HEK293 (cell line): Measurements from ENCODE around the gene MAN1C1.

Experiments used
- CTCF ChIP-seq: fragments of 450-650 bp; formaldehyde crosslinking; IDR thresholded peaks from 2 replicates; pipeline ENCODE4 v1.5.1; 2016; ENCODE audit warnings: missing biosample characterization, missing genetic modification characterization
- GLI4 ChIP-seq: fragments of 450-650 bp; formaldehyde crosslinking; IDR thresholded peaks from 2 replicates; pipeline ENCODE4 v1.5.1; 2016; ENCODE audit warnings: missing biosample characterization, missing genetic modification characterization
- GLIS2 ChIP-seq: fragments of 450-650 bp; formaldehyde crosslinking; IDR thresholded peaks from 2 replicates; pipeline ENCODE4 v1.5.1; 2016; ENCODE audit warnings: missing biosample characterization, missing genetic modification characterization
- HOXA7 ChIP-seq: sonication (generic); formaldehyde crosslinking; IDR thresholded peaks from 2 replicates; pipeline ENCODE4 v1.8.1; 2022; ENCODE audit warnings: missing genetic modification reagents, borderline replicate concordance
- IKZF3 ChIP-seq: fragments of 450-650 bp; IDR thresholded peaks from 2 replicates; pipeline ENCODE4 v1.5.0; 2018; ENCODE audit warnings: missing biosample characterization, mild to moderate bottlenecking, missing genetic modification characterization, moderate library complexity
- KLF16 ChIP-seq: fragments of 450-650 bp; formaldehyde crosslinking; IDR thresholded peaks from 2 replicates; pipeline ENCODE4 v1.5.1; 2017; ENCODE audit warnings: missing biosample characterization, missing genetic modification characterization
- SCRT2 ChIP-seq: fragments of 450-650 bp; formaldehyde crosslinking; IDR thresholded peaks from 2 replicates; pipeline ENCODE4 v1.5.1; 2016; ENCODE audit warnings: missing biosample characterization, missing genetic modification characterization
- SP2 ChIP-seq: fragments of 450-650 bp; formaldehyde crosslinking; IDR thresholded peaks from 2 replicates; pipeline ENCODE4 v1.5.1; 2016; ENCODE audit warnings: missing biosample characterization, missing genetic modification characterization
- ZEB2 ChIP-seq: fragments of 450-650 bp; formaldehyde crosslinking; IDR thresholded peaks from 2 replicates; pipeline ENCODE4 v1.5.1; 2016; ENCODE audit warnings: missing biosample characterization, missing genetic modification characterization
- ZFP3 ChIP-seq: fragments of 450-650 bp; formaldehyde crosslinking; IDR thresholded peaks from 2 replicates; pipeline ENCODE4 v1.5.1; 2016; ENCODE audit warnings: low read depth, missing biosample characterization, missing genetic modification characterization
- ZFP69B ChIP-seq: fragments of 450-650 bp; formaldehyde crosslinking; IDR thresholded peaks from 2 replicates; pipeline ENCODE4 v1.5.1; 2016; ENCODE audit warnings: missing biosample characterization, missing genetic modification characterization
- ZNF121 ChIP-seq: fragments of 450-650 bp; formaldehyde crosslinking; IDR thresholded peaks from 2 replicates; pipeline ENCODE4 v1.5.1; 2016; ENCODE audit warnings: missing biosample characterization, missing genetic modification characterization
- ZNF140 ChIP-seq: fragments of 450-650 bp; formaldehyde crosslinking; IDR thresholded peaks from 2 replicates; pipeline ENCODE4 v1.5.1; 2016; ENCODE audit warnings: missing biosample characterization, missing genetic modification characterization
- ZNF146 ChIP-seq: fragments of 450-650 bp; formaldehyde crosslinking; IDR thresholded peaks from 2 replicates; pipeline ENCODE4 v1.5.1; 2016; ENCODE audit warnings: missing biosample characterization, missing genetic modification characterization
- ZNF155 ChIP-seq: fragments of 450-650 bp; formaldehyde crosslinking; IDR thresholded peaks from 2 replicates; pipeline ENCODE4 v1.5.1; 2016; ENCODE audit warnings: missing biosample characterization, missing genetic modification characterization
- ZNF169 ChIP-seq: fragments of 450-650 bp; formaldehyde crosslinking; IDR thresholded peaks from 2 replicates; pipeline ENCODE4 v1.5.1; 2016; ENCODE audit warnings: missing biosample characterization, missing genetic modification characterization
- ZNF18 ChIP-seq: fragments of 450-650 bp; formaldehyde crosslinking; IDR thresholded peaks from 2 replicates; pipeline ENCODE4 v1.5.1; 2016; ENCODE audit warnings: missing biosample characterization, missing genetic modification characterization
- ZNF280C ChIP-seq: fragments of 450-650 bp; formaldehyde crosslinking; IDR thresholded peaks from 2 replicates; pipeline ENCODE4 v1.5.1; 2016; ENCODE audit warnings: missing biosample characterization, missing genetic modification characterization
- ZNF302 ChIP-seq: fragments of 450-650 bp; formaldehyde crosslinking; IDR thresholded peaks from 2 replicates; pipeline ENCODE4 v1.5.1; 2016; ENCODE audit warnings: missing biosample characterization, missing genetic modification characterization, low read depth
- ZNF354C ChIP-seq: fragments of 450-650 bp; formaldehyde crosslinking; IDR thresholded peaks from 2 replicates; pipeline ENCODE4 v1.5.1; 2016; ENCODE audit warnings: missing biosample characterization, missing genetic modification characterization, low read depth, borderline replicate concordance
- ZNF510 ChIP-seq: fragments of 450-650 bp; formaldehyde crosslinking; IDR thresholded peaks from 2 replicates; pipeline ENCODE4 v1.5.1; 2018; ENCODE audit warnings: mild to moderate bottlenecking, missing genetic modification characterization, missing biosample characterization; ENCODE audit not compliant: insufficient replicate concordance
- ZNF704 ChIP-seq: fragments of 450-650 bp; formaldehyde crosslinking; IDR thresholded peaks from 2 replicates; pipeline ENCODE4 v1.5.1; 2016; ENCODE audit warnings: missing biosample characterization, missing genetic modification characterization
- ZNF792 ChIP-seq: fragments of 450-650 bp; formaldehyde crosslinking; IDR thresholded peaks from 2 replicates; pipeline ENCODE4 v1.5.1; 2016; ENCODE audit warnings: missing biosample characterization, missing genetic modification characterization
- ZSCAN23 ChIP-seq: fragments of 450-650 bp; formaldehyde crosslinking; IDR thresholded peaks from 2 replicates; pipeline ENCODE4 v1.5.1; 2016; ENCODE audit warnings: missing biosample characterization, missing genetic modification characterization
- TF ChIP-seq, protein P1 (sequence below): fragments of 450-650 bp; formaldehyde crosslinking; IDR thresholded peaks from 2 replicates; pipeline ENCODE4 v1.5.1; 2016; ENCODE audit warnings: missing biosample characterization, missing genetic modification characterization, low read depth
- TF ChIP-seq, protein P2 (sequence below): fragments of 450-650 bp; formaldehyde crosslinking; IDR thresholded peaks from 2 replicates; pipeline ENCODE4 v1.5.1; 2016; ENCODE audit warnings: missing biosample characterization, missing genetic modification characterization
- TF ChIP-seq, protein P3 (sequence below): fragments of 450-650 bp; formaldehyde crosslinking; IDR thresholded peaks from 2 replicates; pipeline ENCODE4 v1.5.1; 2017; ENCODE audit warnings: missing biosample characterization, missing genetic modification characterization

MAN1C1 gene

DNA sequence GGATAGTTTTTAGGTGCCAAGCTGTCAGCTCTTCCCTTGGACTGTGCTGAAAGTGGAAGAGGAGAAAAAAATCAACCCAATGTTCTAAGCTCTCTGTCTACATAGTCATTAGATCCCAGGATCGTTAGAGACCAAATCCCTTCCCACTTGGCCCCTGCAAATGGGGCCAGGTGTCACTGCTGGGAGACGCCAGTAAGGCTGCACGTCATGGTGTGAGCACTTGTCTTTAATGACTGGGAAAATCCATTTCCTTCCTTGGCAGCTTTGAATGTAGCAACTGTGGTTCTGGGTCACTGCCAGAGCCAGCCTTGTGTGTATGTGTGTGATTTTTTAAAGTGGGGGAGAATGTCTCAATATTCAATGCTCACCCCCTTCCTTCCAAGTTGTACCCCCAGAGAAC lies 59.9 kb downstream of the MAN1C1 start (continued):
- TF ChIP-seq, protein P1, sequence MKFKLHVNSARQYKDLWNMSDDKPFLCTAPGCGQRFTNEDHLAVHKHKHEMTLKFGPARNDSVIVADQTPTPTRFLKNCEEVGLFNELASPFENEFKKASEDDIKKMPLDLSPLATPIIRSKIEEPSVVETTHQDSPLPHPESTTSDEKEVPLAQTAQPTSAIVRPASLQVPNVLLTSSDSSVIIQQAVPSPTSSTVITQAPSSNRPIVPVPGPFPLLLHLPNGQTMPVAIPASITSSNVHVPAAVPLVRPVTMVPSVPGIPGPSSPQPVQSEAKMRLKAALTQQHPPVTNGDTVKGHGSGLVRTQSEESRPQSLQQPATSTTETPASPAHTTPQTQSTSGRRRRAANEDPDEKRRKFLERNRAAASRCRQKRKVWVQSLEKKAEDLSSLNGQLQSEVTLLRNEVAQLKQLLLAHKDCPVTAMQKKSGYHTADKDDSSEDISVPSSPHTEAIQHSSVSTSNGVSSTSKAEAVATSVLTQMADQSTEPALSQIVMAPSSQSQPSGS = peak; percentile 25; the same call in 1 of the 2 replicates
- TF ChIP-seq GLI4 (tag by site-specific recombination) = no peak
- no peak for TF ChIP-seq ZNF146
- no peak for TF ChIP-seq ZNF155 (tag by site-specific recombination)
- TF ChIP-seq CTCF (tag by site-specific recombination) = no peak
- TF ChIP-seq ZSCAN23 (tag by site-specific recombination) = no peak
- no peak for TF ChIP-seq GLIS2 (tag by site-specific recombination)
- TF ChIP-seq ZNF354C (tag by site-specific recombination) = no peak
- no peak for TF ChIP-seq KLF16 (tag by site-specific recombination)
- no peak for TF ChIP-seq ZFP3
- TF ChIP-seq ZNF18 (tag by site-specific recombination) = peak; percentile 91
- TF ChIP-seq, protein P2, sequence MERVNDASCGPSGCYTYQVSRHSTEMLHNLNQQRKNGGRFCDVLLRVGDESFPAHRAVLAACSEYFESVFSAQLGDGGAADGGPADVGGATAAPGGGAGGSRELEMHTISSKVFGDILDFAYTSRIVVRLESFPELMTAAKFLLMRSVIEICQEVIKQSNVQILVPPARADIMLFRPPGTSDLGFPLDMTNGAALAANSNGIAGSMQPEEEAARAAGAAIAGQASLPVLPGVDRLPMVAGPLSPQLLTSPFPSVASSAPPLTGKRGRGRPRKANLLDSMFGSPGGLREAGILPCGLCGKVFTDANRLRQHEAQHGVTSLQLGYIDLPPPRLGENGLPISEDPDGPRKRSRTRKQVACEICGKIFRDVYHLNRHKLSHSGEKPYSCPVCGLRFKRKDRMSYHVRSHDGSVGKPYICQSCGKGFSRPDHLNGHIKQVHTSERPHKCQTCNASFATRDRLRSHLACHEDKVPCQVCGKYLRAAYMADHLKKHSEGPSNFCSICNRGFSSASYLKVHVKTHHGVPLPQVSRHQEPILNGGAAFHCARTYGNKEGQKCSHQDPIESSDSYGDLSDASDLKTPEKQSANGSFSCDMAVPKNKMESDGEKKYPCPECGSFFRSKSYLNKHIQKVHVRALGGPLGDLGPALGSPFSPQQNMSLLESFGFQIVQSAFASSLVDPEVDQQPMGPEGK (tag by site-specific recombination) = peak; percentile 40; the same call in 1 of the 2 replicates
- no peak for TF ChIP-seq ZNF510
- TF ChIP-seq HOXA7 (CRISPR knock-in tag) = no peak
- TF ChIP-seq ZNF121 (tag by site-specific recombination) = no peak
- TF ChIP-seq ZNF140 (tag by site-specific recombination) = no peak
- TF ChIP-seq ZEB2 (tag by site-specific recombination) = 0 out of 2 replicates have a peak, but pooled peaks have one; percentile 21
- 0 out of 2 replicates have a peak, but pooled peaks have one; percentile 40 for TF ChIP-seq IKZF3 (tag by site-specific recombination)
- no peak for TF ChIP-seq ZNF704
- no peak for TF ChIP-seq SCRT2
- TF ChIP-seq ZNF280C = no peak
- no peak for TF ChIP-seq ZNF302 (tag by site-specific recombination)
- TF ChIP-seq, protein P3, sequence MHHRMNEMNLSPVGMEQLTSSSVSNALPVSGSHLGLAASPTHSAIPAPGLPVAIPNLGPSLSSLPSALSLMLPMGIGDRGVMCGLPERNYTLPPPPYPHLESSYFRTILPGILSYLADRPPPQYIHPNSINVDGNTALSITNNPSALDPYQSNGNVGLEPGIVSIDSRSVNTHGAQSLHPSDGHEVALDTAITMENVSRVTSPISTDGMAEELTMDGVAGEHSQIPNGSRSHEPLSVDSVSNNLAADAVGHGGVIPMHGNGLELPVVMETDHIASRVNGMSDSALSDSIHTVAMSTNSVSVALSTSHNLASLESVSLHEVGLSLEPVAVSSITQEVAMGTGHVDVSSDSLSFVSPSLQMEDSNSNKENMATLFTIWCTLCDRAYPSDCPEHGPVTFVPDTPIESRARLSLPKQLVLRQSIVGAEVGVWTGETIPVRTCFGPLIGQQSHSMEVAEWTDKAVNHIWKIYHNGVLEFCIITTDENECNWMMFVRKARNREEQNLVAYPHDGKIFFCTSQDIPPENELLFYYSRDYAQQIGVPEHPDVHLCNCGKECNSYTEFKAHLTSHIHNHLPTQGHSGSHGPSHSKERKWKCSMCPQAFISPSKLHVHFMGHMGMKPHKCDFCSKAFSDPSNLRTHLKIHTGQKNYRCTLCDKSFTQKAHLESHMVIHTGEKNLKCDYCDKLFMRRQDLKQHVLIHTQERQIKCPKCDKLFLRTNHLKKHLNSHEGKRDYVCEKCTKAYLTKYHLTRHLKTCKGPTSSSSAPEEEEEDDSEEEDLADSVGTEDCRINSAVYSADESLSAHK (tag by site-specific recombination) = peak; percentile 47; the same call in 1 of the 2 replicates
- no peak for TF ChIP-seq ZNF169
- no peak for TF ChIP-seq SP2 (tag by site-specific recombination)
- TF ChIP-seq ZFP69B (tag by site-specific recombination) = no peak
- TF ChIP-seq ZNF792 (tag by site-specific recombination) = no peak
